Neuron (in vitro differentiated cells): ENCODE results near the gene ABCC4.

Source experiments
- H2AFZ ChIP-seq: one replicate; pipeline ENCODE4 v1.6.1; 2013; ENCODE audit warnings: low read depth, mild to moderate bottlenecking, inconsistent platforms, low read length, moderate library complexity
- H3K27me3 ChIP-seq: one replicate; pipeline ENCODE4 v1.6.1; 2013; ENCODE audit warnings: low read length; ENCODE audit not compliant: insufficient read depth
- H3K36me3 ChIP-seq: one replicate; pipeline ENCODE4 v1.6.1; 2013; ENCODE audit warnings: low read length; ENCODE audit not compliant: insufficient read depth
- H3K4me1 ChIP-seq: one replicate; pipeline ENCODE4 v1.6.1; 2013; ENCODE audit warnings: low read length; ENCODE audit not compliant: insufficient read depth
- H3K4me3 ChIP-seq: 2 replicates; pipeline ENCODE4 v1.5.1; 2013; ENCODE audit warnings: mild to moderate bottlenecking, low read length, moderate library complexity
- H3K9me3 ChIP-seq: one replicate; pipeline ENCODE4 v1.6.1; 2013; ENCODE audit warnings: low read length

The ABCC4 gene

DNA sequence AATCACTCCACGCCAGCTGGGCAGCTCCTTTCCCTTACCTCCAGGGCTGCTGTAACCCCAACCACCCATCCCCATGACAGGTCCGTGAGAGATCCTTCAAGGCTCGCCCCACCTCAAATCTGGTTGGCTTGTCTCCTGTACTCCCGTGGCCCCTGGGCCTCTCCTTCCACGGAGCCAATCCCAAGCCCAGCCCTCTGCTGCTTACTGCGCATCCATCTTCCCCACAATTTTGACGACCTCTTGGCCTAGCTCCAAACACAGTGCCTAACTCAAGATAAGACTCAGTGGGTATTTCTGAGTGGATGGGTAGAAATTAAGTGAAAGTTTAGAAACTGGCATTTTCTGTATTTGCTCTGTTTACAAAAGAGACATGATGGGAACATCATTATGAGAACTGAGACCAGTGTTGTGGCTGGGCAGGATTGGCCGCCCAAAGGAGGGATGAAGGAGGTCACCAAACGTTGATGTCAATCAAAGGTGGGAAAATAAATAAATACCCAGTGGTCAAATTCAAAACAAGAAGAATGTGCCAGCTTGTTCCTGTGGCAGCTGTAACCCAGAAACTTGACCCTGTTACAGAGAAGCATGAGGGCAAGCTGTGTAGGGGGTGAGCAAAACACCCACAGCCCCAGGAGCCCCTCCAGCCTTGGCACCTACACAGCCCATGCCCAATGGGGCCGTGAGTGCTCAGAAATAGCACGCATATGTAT is 162.2 kb downstream of the ABCC4 start:
- Histone ChIP-seq H3K9me3 (no peaks in the 10 kb centered on the region), H2AFZ (no peak overlapping the region), H3K27me3 (no peaks in the 10 kb centered on the region), H3K4me3 (no peak overlapping the region), H3K36me3 (no peaks in the 10 kb centered on the region), H3K4me1 (peaks cover 3% of the 10 kb centered on the region)

DNA sequence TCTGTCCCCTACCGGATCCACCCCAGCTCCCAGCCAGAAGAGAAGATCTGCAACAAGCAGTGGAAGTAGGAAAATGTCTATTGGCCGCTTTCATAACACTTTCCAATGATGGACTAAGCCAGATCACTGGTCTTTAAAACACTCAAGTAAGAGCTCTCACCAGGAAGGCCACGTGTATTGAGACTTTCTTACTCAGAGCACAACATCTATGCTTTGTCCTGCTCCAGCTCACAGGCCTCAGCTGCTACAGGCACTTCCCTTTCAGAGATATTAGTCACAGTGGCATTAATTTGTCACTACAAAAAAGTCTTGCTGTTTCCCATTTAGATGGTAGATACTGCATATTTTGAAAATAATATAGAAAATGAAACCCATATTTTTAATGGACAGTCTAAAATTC is 164.2 kb downstream of the ABCC4 start:
- H3K27me3 ChIP-seq, result no peaks in the 10 kb centered on the region
- H3K4me3 ChIP-seq, result no peak overlapping the region

GRCh38 chr13:95136638-95137037 is 164.6 kb downstream of the ABCC4 start:
- H3K9me3 ChIP-seq, result no peaks in the 10 kb centered on the region
- no peaks in the 10 kb centered on the region for H3K27me3 ChIP-seq
- no peak overlapping the region for H3K4me3 ChIP-seq
- H3K36me3 ChIP-seq, result no peaks in the 10 kb centered on the region
- no peak overlapping the region for H2AFZ ChIP-seq
- peaks cover 6% of the 10 kb centered on the region for H3K4me1 ChIP-seq

More for the DNA sequence above, 164.2 kb downstream of the ABCC4 start:
- no peak overlapping the region for H2AFZ ChIP-seq
- H3K4me1 ChIP-seq, result peaks cover 6% of the 10 kb centered on the region
- no peaks in the 10 kb centered on the region for H3K36me3 ChIP-seq
- H3K9me3 ChIP-seq, result no peaks in the 10 kb centered on the region

DNA sequence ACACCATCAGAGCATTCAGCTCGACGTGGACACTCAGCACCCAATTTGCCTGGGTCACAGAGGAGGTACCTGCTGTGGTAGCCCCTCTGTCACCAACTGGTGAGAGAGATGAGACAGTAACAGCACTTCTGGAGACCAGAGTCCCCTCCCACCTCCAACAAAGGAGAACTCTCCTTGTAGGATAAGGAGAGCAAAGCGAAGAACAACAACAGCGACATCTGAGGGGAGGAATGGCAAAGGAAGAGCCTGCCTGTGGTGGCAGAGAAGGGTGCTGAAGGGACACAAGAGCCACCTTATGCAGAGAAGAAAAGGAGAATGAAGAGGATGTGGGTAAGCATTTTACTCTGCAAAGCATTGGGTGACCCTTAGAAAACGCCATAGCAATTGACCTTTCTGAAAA is 167.8 kb downstream of the ABCC4 start:
- peaks cover 6% of the 10 kb centered on the region for H3K4me1 ChIP-seq

DNA sequence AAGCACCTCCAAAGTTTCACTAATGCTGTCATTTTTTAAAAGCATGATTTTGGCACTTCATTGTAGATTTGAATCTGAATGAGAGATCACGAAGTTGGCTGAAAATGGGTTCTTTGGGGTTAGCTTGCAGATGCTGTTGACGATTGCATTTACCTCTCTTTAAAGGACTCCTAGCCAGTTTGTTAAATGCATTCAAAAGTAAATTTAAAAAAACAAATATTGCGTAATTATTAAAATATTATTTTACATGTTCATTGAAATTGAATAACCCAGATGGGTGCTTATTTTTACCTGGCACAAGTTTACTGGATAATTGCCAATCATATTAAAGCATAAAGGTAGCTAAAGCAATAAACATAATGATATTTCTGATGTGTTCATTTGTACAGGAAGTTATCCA is 172.2 kb downstream of the ABCC4 start:
- Histone ChIP-seq H3K4me3 (no peak overlapping the region), H2AFZ (no peak overlapping the region), H3K36me3 (no peaks in the 10 kb centered on the region), H3K9me3 (no peaks in the 10 kb centered on the region), H3K4me1 (peaks cover 13% of the 10 kb centered on the region), H3K27me3 (no peaks in the 10 kb centered on the region)

More for the DNA sequence above, 167.8 kb downstream of the ABCC4 start:
- Histone ChIP-seq H3K27me3 (no peaks in the 10 kb centered on the region), H3K36me3 (no peaks in the 10 kb centered on the region), H3K9me3 (no peaks in the 10 kb centered on the region), H3K4me3 (no peak overlapping the region), H2AFZ (no peak overlapping the region)

DNA sequence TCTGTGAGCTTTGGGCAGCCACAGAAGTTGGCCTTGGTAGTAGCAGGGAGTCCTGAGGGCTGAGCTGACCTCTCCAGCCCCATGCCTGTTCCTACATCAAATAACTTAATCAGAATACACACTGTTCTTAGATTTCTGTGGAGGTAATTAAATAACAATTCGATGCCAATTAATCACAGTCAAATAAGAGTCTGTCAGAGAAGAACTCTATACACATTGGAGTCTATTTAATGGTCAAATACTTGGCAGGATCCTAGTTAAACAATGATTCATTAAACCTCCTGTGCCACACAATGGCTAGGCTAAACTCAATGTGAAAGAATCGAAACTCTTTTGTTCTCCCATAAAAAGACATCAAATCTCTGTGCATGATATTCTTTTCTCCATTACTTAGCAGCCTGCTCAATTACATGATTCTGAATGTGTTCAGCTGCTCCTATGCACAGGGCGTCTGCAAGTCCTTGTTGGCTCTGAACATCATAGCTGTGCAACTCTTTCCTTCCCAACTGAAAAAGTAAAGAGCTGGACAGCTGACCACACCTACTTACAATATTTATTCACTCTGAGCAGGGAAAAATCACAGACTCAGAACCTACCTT is 173.1 kb downstream of the ABCC4 start:
- Histone ChIP-seq H3K4me1 (peaks cover 11% of the 10 kb centered on the region), H3K27me3 (no peaks in the 10 kb centered on the region), H3K36me3 (no peaks in the 10 kb centered on the region), H2AFZ (no peak overlapping the region), H3K9me3 (no peaks in the 10 kb centered on the region), H3K4me3 (no peak overlapping the region)

DNA sequence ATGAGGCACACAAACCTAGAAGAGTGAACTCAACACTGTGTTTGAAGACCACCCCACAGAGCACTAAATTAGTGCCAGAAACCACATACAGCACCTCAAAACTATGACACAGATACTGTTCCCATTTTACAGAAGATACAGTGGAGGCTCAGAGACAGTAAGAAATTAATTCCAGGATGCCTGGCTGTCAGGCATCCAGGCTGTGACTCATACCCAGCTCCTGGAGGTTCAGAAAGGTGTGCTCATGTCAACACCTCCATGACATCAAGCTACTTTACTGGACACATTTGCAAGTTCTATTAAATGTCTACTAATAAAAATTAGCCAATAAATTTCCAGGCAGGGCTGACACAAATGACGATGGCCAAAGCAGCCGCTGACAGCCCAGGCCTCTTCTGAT is 176.3 kb downstream of the ABCC4 start:
- no peaks in the 10 kb centered on the region for H3K36me3 ChIP-seq
- H3K4me1 ChIP-seq, result peaks cover 11% of the 10 kb centered on the region
- H3K9me3 ChIP-seq, result peaks cover 2% of the 10 kb centered on the region

DNA sequence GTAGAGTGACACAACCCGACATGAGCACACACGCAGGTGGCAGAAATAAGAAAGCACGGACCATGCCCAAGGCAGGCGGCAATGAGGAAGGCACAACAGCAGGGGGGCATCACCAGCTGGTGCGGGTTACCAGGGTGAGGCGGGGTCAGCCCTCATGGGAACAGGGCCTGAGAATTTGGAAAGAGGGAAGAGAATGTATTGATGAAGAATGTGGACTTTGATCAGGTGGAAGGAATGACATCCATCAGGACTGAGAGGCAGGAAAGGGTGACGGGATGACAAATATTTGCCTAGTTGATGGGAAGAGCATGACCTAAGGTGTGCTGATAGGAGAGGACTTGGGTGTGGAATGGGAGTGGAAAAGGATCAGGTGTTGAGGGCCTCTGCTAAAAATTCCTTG is 177.5 kb downstream of the ABCC4 start:
- Histone ChIP-seq H3K36me3 (no peaks in the 10 kb centered on the region), H3K4me1 (peaks cover 11% of the 10 kb centered on the region), H3K9me3 (peaks cover 2% of the 10 kb centered on the region), H2AFZ (no peak overlapping the region), H3K4me3 (no peak overlapping the region), H3K27me3 (no peaks in the 10 kb centered on the region)

More for the DNA sequence above, 176.3 kb downstream of the ABCC4 start:
- Histone ChIP-seq H2AFZ (no peak overlapping the region), H3K4me3 (no peak overlapping the region), H3K27me3 (no peaks in the 10 kb centered on the region)

DNA sequence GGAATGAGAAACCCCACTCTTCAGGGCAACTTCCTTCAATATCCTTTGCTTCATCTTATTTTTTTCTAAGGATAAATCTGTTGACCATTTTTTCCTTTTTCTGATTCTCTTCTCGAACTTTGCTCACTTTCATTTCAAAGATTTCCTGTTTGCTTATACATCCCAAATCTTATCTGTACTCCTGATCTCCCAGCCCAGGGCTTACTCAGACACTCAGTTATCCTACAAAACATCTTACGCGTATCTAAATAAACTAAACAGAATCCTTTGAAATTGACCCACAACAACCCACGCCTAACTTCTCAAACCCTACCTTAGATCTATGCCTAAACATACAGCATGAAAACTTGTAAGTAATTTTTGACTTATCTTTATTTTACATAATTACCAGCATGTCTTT is 179.2 kb downstream of the ABCC4 start:
- Histone ChIP-seq H3K4me1 (no peaks in the 10 kb centered on the region), H3K27me3 (no peaks in the 10 kb centered on the region), H3K36me3 (no peaks in the 10 kb centered on the region), H3K4me3 (no peak overlapping the region), H3K9me3 (peaks cover 2% of the 10 kb centered on the region), H2AFZ (no peak overlapping the region)

- no peaks in the 10 kb centered on the region for H3K27me3 ChIP-seq
- H3K36me3 ChIP-seq, result no peaks in the 10 kb centered on the region
- H2AFZ ChIP-seq, result no peak overlapping the region
- no peaks in the 10 kb centered on the region for H3K4me1 ChIP-seq
- no peak overlapping the region for H3K4me3 ChIP-seq
- H3K9me3 ChIP-seq, result peaks cover 2% of the 10 kb centered on the region
These were observed 179.7 kb downstream of the ABCC4 start for GRCh38 chr13:95121516-95121915.

DNA sequence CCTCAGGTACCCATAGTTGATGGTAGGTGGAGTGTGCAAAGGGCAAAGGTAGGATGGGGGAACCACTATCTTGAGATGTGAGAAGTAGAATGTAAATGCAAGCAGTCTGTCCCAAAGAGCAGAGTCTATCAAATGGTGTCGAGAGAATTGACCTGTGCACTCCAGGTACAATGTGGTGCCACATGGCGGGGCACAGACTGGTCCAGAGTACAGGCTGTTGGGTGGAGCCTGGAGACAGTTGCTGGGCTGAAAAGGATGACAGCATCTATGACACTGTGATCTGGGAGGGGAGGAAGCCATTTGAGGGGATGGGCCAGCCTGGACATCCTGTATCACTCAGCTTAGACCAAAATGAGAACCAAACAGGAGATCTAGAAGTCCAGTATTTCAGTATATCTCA is 180.6 kb downstream of the ABCC4 start:
- H2AFZ ChIP-seq, result no peak overlapping the region
- no peaks in the 10 kb centered on the region for H3K27me3 ChIP-seq
- no peaks in the 10 kb centered on the region for H3K4me1 ChIP-seq

GRCh38 chr13:95118541-95119324 is 182.5 kb downstream of the ABCC4 start:
- no peaks in the 10 kb centered on the region for H3K36me3 ChIP-seq
- H2AFZ ChIP-seq, result no peak overlapping the region
- no peak overlapping the region for H3K4me3 ChIP-seq
- H3K9me3 ChIP-seq, result peaks cover 2% of the 10 kb centered on the region
- no peaks in the 10 kb centered on the region for H3K27me3 ChIP-seq
- H3K4me1 ChIP-seq, result peaks cover 10% of the 10 kb centered on the region

More for the DNA sequence above, 180.6 kb downstream of the ABCC4 start:
- Histone ChIP-seq H3K4me3 (no peak overlapping the region), H3K36me3 (no peaks in the 10 kb centered on the region), H3K9me3 (peaks cover 2% of the 10 kb centered on the region)

- no peaks in the 10 kb centered on the region for H3K27me3 ChIP-seq
- H3K4me1 ChIP-seq, result peaks cover 24% of the 10 kb centered on the region
- no peak overlapping the region for H2AFZ ChIP-seq
- no peaks in the 10 kb centered on the region for H3K36me3 ChIP-seq
- peaks cover 2% of the 10 kb centered on the region for H3K9me3 ChIP-seq
- no peak overlapping the region for H3K4me3 ChIP-seq
These were observed 184.2 kb downstream of the ABCC4 start for GRCh38 chr13:95117092-95117491.
